GM10266 (cell line): ENCODE data around the gene DOCK10.

Experiments
- DNase-seq: peaks from one replicate; pipeline ENCODE4 v3.0.0; 2012; ENCODE audit errors: extremely low spot score
- TF ChIP-seq, protein P1 (sequence below): IDR thresholded peaks from 2 replicates; pipeline ENCODE4 v1.5.1; 2012; ENCODE audit warnings: mild to moderate bottlenecking, low read depth; ENCODE audit not compliant: control insufficient read depth, insufficient read depth; ENCODE audit errors: missing control alignments

The DOCK10 gene

DNA sequence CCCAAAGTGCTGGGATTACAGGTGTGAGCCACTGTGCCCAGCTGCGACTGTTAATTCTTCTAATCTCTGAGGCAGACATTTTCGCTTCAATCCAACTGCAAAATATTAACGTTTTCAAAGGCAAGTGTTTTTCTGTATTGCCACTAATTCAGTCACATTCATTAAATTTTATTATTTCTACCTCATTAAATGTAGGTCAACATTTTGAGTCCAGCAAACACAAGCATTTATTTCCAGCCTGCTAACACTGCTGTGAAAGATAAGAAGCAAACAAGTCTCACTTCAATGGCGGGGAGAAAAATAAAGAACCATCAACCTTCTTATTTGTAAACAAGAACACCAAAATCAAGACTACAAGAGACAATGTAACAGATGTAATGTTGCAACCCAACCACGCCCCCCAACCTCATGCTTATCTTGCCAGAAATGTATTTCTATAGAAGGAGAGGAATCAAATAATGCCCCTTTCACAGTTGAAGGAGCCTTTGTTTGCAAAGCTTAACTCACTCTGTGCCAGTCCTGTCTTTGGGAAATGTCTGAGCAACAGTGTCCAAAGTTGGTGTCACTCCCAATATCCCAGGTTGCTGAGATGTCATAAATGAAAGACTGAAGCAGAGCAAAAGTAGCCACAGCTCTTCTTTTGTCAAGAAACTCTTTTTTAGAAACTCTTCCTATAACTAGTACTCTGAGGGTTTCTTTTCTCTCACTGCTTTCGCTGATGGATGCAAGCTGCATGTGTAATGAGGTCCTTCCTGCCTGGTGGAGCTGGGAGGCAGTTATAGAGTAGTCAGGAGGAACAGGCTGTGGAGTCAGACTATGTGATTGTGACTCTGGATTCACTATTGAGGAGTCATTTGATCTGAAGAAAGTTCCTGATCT is 8.6 kb downstream of the DOCK10 start:
- no peak for DNase-seq

DNA sequence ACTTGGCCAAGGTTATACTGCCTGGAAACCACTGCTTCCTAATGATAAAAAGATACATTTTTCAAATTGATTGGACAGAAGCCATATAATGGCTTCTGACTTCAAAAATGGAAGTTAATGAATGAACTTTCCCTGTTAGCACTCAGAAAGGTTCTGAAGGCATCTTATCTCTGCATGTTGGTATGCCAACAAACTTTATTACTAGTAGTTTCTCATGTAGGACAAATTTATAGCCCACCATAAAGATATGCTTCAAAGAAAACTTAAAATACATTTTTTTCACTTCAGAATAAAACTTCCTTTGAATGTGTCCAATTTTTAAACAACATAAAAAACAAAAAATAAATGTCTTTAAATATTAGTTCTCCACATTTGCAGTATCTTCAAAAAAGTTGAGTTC is 10.0 kb downstream of the DOCK10 start:
- no peak for DNase-seq
- TF ChIP-seq, protein P1, sequence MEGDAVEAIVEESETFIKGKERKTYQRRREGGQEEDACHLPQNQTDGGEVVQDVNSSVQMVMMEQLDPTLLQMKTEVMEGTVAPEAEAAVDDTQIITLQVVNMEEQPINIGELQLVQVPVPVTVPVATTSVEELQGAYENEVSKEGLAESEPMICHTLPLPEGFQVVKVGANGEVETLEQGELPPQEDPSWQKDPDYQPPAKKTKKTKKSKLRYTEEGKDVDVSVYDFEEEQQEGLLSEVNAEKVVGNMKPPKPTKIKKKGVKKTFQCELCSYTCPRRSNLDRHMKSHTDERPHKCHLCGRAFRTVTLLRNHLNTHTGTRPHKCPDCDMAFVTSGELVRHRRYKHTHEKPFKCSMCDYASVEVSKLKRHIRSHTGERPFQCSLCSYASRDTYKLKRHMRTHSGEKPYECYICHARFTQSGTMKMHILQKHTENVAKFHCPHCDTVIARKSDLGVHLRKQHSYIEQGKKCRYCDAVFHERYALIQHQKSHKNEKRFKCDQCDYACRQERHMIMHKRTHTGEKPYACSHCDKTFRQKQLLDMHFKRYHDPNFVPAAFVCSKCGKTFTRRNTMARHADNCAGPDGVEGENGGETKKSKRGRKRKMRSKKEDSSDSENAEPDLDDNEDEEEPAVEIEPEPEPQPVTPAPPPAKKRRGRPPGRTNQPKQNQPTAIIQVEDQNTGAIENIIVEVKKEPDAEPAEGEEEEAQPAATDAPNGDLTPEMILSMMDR, result no peak

More for the DNA sequence above, 8.6 kb downstream of the DOCK10 start:
- TF ChIP-seq, protein P1, result no peak

DNA sequence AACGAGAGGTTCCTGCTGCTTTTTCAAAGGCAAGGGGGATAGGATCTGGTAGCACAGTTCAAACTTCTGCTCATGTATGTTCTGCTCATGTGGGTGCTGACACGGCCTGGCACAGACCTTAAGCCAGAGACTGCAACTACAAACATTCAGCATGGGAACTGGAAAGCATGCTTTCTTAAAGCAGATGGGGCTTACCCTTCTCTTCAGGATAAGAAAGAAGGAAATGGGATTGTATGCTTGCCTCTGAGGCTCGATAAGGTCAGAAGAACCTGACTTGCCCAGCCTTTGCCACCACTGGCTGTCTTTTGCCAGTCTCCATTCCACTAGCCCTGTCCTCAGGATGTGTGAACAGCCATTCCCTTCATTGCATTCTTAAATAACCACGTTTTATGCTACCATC is 10.7 kb downstream of the DOCK10 start:
- TF ChIP-seq, protein P1, result no peak
- DNase-seq, result no peak

DNA sequence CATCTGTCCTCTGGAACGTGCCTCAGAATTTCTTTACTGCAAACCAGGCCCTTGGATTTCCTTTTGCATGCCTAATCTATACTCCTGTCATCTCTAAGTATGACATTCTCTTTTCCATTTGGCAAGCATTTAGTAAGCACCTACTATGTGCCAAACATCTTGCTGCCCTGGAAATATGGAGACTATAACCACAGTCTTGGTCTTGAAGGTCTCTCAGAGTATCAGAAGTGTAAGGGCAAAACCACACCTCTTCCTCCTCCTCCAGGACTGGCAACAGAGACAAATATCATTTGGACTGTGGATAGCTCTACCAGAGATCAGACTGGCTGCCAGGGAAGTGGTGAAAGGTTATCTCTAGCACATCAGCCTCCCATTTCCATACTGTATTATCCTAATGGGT is 11.4 kb downstream of the DOCK10 start:
- TF ChIP-seq, protein P1, result no peak
- DNase-seq, result no peak

DNA sequence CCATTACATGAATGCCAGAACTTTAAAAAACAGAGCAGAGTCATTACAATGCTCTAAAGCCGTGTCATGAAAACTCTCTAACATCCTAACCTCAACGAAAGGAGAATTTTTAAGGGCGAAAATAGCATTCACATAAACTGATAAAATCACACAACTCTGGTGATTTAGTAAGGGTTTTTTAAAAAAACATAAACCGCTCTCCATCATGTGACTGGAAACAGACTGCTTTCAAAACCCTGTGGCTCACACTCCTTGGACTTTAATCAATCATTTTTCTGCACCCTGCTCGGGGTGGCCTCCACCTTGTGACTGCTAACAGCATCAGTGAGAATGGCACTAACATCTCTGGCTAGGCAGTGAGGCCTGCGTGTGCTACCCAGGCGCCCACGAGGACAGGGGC is 12.1 kb downstream of the DOCK10 start:
- TF ChIP-seq, protein P1, result no peak
- no peak for DNase-seq

DNA sequence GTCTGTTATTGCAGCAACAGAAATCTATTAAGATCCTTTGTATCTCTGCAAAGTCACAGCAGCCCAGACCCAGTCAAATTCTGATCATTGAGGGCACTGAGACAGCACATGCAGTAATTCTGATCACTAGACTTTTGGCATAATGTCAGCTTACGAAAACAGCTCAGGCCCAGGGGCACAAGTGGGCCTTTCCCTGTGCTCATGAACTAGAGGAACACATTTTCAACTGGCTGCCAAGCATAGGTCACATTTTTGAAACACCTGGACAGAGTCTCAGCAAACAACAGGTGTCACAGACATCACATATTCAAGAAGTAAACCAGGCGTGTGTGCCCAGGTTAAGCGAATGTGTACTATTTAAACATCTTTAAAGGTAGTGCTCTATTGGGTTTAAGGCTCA is 13.7 kb downstream of the DOCK10 start:
- TF ChIP-seq, protein P1, result no peak
- DNase-seq, result no peak

DNA sequence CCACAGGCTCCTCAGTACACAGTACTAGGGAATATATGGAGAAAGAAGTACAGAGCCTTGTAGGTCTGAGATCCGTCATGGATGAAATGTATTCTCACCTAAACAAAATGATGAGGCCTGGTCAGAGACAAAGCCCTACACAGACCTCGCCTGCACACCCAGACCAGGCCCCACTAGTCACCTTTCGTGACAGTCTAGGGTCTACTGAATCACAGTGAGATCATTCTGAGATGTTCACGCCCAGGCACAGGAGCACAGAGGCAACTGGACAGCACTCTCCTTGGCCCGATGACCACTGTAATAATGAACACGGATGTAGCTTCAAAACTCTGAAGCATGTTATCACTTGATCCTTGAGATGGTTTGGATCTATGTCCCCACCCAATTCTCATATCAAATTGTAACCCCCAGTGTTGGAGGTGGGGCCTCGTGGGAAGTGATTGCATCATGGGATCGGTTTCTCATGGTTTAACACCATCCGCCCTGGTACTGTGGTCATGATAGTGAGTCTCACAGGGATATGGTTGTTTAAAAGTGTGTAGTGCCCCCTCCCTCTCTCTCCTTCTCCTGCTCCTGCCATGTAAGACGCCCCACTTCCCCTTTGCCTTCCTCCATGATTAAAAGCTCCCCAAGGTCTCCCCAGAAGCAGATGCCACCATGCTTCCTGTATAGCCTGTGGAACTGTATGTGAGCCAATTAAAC is 15.1 kb downstream of the DOCK10 start:
- DNase-seq, result no peak
- TF ChIP-seq, protein P1, result no peak
